K562 (cell line): ENCODE results near the gene MILR1. TPM values are rescaled to one million over a fixed set of nuclear protein-coding genes. Genes with fewer than 3 reads are reported as not detected.

Source experiments
- CBX3 ChIP-seq, 2 experiments: IDR thresholded peaks; 1 replicate in 1 of 2; 2 replicates in 1 of 2; pipeline ENCODE4 v1.6.1; 2012; ENCODE audit warnings: inconsistent platforms in 2 of 2, low read length in 2 of 2, borderline replicate concordance in 1 of 2, control low read depth in 1 of 2
- CTBP1 ChIP-seq: fragments of 450-650 bp; IDR thresholded peaks from 2 replicates; pipeline ENCODE4 v1.6.1; 2016; ENCODE audit warnings: borderline replicate concordance
- CXXC5 ChIP-seq: fragments of 250-450 bp; sonication (Bioruptor Pico); IDR thresholded peaks from 2 replicates; pipeline ENCODE4 v1.8.0; 2022; ENCODE audit warnings: inconsistent platforms, mild to moderate bottlenecking, moderate library complexity
- EP300 ChIP-seq: IDR thresholded peaks from 2 replicates; pipeline ENCODE4 v1.6.1; 2012; ENCODE audit warnings: low read length, improper control_type of control experiment
- FIP1L1 ChIP-seq: fragments of 200-400 bp; formaldehyde crosslinking; IDR thresholded peaks from 2 replicates; pipeline ENCODE4 v1.6.1; 2018; ENCODE audit warnings: mild to moderate bottlenecking, low read depth, low read length; ENCODE audit not compliant: poor library complexity, severe bottlenecking
- FOXP1 ChIP-seq: sonication (generic); formaldehyde crosslinking; IDR thresholded peaks from 2 replicates; pipeline ENCODE4 v1.8.0; 2022; ENCODE audit warnings: mild to moderate bottlenecking, missing genetic modification reagents
- KAT8 ChIP-seq: fragments of 450-650 bp; IDR thresholded peaks from 2 replicates; pipeline ENCODE4 v1.6.1; 2016; ENCODE audit warnings: low read depth, mild to moderate bottlenecking
- PURB ChIP-seq: sonication (generic); formaldehyde crosslinking; IDR thresholded peaks from 2 replicates; pipeline ENCODE4 v1.9.0; 2021; ENCODE audit warnings: low read depth, mild to moderate bottlenecking, missing genetic modification reagents
- TBP ChIP-seq: optimal IDR thresholded peaks from 2 replicates; pipeline ENCODE3; 2011; ENCODE audit warnings: low read depth, low read length, improper control_type of control experiment
- polyA plus RNA-seq, 8 experiments: library from polyadenylated mRNA; depleted of rRNA in 4 of 8; stranded (reverse) in 5 of 8; unstranded in 3 of 8; fragments of >200 nt; fragmentation: Nextera tagmentation in 2 of 8; fragmentation: Illumina TruSeq in 1 of 8; extraction: Ambion mirVana in 2 of 8; extraction: Trizol in 1 of 8; gene quantifications; 2 replicates each; pipeline versions ENCODE4 v1.2.1 to v1.2.3, GENCODE V29; 2011 to 2014; ENCODE audit warnings: inconsistent platforms in 1 of 8, missing spikeins in 1 of 8
- total RNA-seq, 7 experiments: library from RNA; depleted of rRNA in 6 of 7; stranded (reverse); fragments of >200 nt in 6 of 7; fragmentation: Illumina TruSeq in 2 of 7; extraction: Trizol in 2 of 7; gene quantifications; 2 replicates each; pipeline versions ENCODE4 v1.2.1 to v1.2.3, GENCODE V29; 2011 to 2021; ENCODE audit warnings: low replicate concordance in 1 of 7
- TF ChIP-seq, protein P1 (sequence below): fragments of 450-650 bp; IDR thresholded peaks from 2 replicates; pipeline ENCODE4 v1.6.1; 2016; ENCODE audit warnings: borderline replicate concordance
- TF ChIP-seq, protein P2 (sequence below), 2 experiments: fragments of 450-650 bp in 1 of 2; IDR thresholded peaks; 2 replicates each; pipeline ENCODE4 v1.6.1; 2011 to 2017; ENCODE audit warnings: low read depth in 2 of 2, antibody characterized with exemption in 1 of 2, borderline replicate concordance in 1 of 2, low read length in 1 of 2, mild to moderate bottlenecking in 1 of 2, mixed read lengths in 1 of 2; ENCODE audit not compliant: control insufficient read depth in 1 of 2
- TF ChIP-seq, protein P3 (sequence below), 2 experiments: fragments of 450-650 bp; IDR thresholded peaks; 2 replicates each; pipeline ENCODE4 v1.6.1; 2016; ENCODE audit warnings: mild to moderate bottlenecking in 2 of 2, borderline replicate concordance in 1 of 2, low read depth in 1 of 2, moderate library complexity in 1 of 2

MILR1 gene
- total and polyA plus RNA-seq, 9 of the 15 experiments (the other 6 are each of a cell fraction or from before 2014, with no cell fraction given), result 3.8 to 14.1 (median 7.1) TPM

DNA sequence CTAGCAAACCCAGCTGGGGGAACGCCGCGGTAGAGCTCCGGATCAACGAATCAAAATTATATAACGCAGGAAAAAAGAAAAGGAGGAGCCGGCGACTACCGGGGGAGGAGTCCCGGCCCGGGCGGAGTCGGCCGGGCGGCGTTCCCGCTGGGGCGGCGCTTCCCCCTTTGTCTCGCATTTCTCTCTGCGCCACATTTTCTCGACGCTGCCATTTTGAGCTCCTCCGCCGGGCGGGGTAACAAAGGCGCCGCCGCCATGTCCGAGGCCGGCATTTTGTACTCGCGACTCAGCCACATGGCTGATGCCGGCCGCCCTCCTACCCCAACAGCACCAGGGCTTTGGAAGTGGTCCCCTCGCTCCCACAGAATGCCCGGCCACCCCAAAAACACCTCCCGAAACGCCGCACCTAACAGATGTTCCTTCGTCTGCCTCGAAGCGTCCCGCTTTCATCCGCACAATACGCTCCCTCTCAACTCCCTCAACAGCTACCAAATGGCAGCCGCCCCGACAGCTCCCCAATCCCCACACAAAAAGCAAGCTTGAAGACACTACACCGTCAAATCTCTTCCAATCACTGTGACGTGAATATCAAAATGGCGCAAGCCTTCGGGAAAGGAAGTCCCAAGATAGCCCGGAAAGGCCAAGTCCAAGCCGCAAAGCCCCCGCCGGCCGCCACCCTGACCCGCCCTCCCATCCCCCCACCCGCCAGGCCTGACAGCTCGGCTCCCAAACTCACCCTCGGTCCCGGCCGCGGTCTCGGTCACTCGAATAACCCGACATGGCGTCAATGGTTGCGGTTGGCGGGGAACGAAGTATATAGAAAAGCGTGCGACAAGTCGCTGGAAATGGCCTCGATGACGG lies 56.7 kb downstream of the MILR1 start (continued):
- TF ChIP-seq FIP1L1 (peak; percentile 92), TBP (no peak), CXXC5 (peak; percentile 71), PURB (CRISPR knock-in tag) (no peak), EP300 (no peak), CTBP1 (peak; percentile 34; the same call in 1 of the 2 replicates), FOXP1 (CRISPR knock-in tag) (no peak), CBX3 (IDR thresholded peaks at IDR 0.05; ENCODE audit: borderline replicate concordance in 1 of 2, low read length in 2 of 2) (0 out of 3 replicates have a peak, but pooled peaks of 1 of the 2 experiments have one; percentile 19), KAT8 (peak; percentile 86)
- TF ChIP-seq, protein P1, sequence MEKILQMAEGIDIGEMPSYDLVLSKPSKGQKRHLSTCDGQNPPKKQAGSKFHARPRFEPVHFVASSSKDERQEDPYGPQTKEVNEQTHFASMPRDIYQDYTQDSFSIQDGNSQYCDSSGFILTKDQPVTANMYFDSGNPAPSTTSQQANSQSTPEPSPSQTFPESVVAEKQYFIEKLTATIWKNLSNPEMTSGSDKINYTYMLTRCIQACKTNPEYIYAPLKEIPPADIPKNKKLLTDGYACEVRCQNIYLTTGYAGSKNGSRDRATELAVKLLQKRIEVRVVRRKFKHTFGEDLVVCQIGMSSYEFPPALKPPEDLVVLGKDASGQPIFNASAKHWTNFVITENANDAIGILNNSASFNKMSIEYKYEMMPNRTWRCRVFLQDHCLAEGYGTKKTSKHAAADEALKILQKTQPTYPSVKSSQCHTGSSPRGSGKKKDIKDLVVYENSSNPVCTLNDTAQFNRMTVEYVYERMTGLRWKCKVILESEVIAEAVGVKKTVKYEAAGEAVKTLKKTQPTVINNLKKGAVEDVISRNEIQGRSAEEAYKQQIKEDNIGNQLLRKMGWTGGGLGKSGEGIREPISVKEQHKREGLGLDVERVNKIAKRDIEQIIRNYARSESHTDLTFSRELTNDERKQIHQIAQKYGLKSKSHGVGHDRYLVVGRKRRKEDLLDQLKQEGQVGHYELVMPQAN, result peak; percentile 71
- TF ChIP-seq, protein P2, sequence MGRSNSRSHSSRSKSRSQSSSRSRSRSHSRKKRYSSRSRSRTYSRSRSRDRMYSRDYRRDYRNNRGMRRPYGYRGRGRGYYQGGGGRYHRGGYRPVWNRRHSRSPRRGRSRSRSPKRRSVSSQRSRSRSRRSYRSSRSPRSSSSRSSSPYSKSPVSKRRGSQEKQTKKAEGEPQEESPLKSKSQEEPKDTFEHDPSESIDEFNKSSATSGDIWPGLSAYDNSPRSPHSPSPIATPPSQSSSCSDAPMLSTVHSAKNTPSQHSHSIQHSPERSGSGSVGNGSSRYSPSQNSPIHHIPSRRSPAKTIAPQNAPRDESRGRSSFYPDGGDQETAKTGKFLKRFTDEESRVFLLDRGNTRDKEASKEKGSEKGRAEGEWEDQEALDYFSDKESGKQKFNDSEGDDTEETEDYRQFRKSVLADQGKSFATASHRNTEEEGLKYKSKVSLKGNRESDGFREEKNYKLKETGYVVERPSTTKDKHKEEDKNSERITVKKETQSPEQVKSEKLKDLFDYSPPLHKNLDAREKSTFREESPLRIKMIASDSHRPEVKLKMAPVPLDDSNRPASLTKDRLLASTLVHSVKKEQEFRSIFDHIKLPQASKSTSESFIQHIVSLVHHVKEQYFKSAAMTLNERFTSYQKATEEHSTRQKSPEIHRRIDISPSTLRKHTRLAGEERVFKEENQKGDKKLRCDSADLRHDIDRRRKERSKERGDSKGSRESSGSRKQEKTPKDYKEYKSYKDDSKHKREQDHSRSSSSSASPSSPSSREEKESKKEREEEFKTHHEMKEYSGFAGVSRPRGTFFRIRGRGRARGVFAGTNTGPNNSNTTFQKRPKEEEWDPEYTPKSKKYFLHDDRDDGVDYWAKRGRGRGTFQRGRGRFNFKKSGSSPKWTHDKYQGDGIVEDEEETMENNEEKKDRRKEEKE (IDR thresholded peaks at IDR 0.05; ENCODE audit: borderline replicate concordance in 1 of 2, control insufficient read depth in 1 of 2, low read depth in 2 of 2, low read length in 1 of 2), result peak in 1 of 2 experiments; percentile 78; a peak in 1 of 4 replicates
- TF ChIP-seq, protein P3, sequence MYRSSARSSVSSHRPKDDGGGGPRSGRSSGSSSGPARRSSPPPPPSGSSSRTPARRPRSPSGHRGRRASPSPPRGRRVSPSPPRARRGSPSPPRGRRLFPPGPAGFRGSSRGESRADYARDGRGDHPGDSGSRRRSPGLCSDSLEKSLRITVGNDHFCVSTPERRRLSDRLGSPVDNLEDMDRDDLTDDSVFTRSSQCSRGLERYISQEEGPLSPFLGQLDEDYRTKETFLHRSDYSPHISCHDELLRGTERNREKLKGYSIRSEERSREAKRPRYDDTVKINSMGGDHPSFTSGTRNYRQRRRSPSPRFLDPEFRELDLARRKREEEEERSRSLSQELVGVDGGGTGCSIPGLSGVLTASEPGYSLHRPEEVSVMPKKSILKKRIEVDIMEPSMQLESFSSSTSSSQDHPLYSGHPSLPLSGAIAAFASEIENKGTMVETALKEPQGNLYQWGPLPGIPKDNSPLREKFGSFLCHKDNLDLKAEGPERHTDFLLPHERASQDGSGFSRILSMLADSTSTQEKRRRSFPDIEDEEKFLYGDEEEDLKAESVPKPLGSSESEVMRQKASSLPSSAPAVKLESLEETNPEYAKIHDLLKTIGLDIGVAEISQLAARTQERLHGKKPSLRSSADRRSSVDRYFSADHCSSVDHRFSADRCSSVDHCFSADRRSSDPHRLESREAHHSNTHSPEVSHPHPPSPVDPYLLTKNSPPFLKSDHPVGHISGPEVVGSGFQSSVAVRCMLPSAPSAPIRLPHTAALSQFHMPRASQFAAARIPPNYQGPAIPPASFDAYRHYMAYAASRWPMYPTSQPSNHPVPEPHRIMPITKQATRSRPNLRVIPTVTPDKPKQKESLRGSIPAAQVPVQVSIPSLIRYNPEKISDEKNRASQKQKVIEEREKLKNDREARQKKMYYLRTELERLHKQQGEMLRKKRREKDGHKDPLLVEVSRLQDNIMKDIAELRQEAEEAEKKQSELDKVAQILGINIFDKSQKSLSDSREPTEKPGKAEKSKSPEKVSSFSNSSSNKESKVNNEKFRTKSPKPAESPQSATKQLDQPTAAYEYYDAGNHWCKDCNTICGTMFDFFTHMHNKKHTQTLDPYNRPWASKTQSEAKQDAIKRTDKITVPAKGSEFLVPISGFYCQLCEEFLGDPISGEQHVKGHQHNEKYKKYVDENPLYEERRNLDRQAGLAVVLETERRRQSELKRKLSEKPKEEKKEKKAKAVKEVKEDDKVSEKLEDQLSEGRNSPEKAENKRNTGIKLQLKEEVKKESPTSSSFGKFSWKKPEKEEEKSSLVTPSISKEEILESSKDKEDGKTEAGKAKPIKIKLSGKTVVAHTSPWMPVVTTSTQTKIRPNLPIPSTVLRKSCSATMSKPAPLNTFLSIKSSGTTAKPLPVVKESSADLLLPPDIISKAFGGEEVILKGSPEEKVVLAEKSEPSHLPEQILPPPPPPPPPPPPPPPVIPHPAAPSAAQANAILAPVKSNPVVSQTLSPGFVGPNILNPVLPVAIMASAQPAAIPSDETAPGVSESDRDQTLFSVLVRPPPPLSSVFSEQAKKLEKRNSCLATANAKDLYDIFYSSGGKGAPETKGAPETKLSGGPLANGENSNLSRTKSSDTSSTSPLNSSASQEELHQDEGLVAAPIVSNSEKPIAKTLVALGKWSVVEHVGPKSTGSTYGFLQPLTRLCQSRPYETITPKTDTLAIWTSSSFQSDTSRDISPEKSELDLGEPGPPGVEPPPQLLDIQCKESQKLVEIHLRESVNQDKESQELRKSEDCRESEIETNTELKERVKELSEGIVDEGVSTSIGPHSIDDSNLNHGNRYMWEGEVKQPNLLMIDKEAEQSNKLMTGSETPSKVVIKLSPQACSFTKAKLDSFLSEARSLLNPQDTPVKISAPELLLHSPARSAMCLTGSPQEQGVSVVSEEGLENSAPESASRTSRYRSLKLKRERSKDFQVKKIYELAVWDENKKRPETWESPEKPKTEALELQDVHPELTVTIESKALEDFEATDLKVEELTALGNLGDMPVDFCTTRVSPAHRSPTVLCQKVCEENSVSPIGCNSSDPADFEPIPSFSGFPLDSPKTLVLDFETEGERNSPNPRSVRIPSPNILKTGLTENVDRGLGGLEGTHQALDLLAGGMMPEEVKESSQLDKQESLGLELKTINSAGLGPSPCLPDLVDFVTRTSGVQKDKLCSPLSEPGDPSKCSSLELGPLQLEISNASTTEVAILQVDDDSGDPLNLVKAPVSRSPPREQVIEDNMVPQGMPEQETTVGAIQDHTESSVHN (IDR thresholded peaks at IDR 0.05; ENCODE audit: borderline replicate concordance in 1 of 2, low read depth in 1 of 2), result no peak
